ENCODE measurements around the gene CERT1. TPM values are rescaled to one million over a fixed set of nuclear protein-coding genes. Genes with fewer than 3 reads are reported as not detected.

CERT1 gene
- total RNA-seq, 1 experiment from 2014 or later, result 50.2 TPM

GRCh38 chr5:75461679-75462078 is 49.8 kb downstream of the CERT1 start:
- Histone ChIP-seq H3K14ac (ENCODE audit: insufficient read depth, low read length) (no peak overlapping the region), H2BK15ac (ENCODE audit: low read depth, low read length) (no peak overlapping the region), H4K8ac (replicated peaks; ENCODE audit: insufficient read length, low read depth, low read length) (no peak overlapping the region), H4K91ac (ENCODE audit: insufficient read length, low read depth, low read length) (no peak overlapping the region), H4K5ac (ENCODE audit: insufficient read length, low read depth, low read length) (no peak overlapping the region), H2AK5ac (ENCODE audit: insufficient read length, low read length) (no peak overlapping the region), H3K23me2 (ENCODE audit: insufficient read length, low read depth, low read length, poor library complexity, severe bottlenecking) (no peaks in the 10 kb centered on the region), H3T11ph (ENCODE audit: low read length) (no peak overlapping the region), H4K20me1 (ENCODE audit: control insufficient read depth, insufficient read depth, insufficient read length) (no peaks in the 10 kb centered on the region), H3K4ac (ENCODE audit: low read depth, low read length) (no peak overlapping the region), H3K9ac (ENCODE audit: extremely low read depth, insufficient read length, low read length) (no peak overlapping the region), H2BK20ac (ENCODE audit: low read depth, low read length, poor library complexity, severe bottlenecking) (no peak overlapping the region), H3K4me2 (ENCODE audit: insufficient read depth, insufficient read length, low read length) (no peak overlapping the region), H3K56ac (ENCODE audit: insufficient read length, low read depth, low read length) (no peak overlapping the region), H3K27ac (ENCODE audit: insufficient read length, low read depth, low read length) (no peak overlapping the region), H3K9me3 (ENCODE audit: control insufficient read depth, low read depth, low read length) (no peaks in the 10 kb centered on the region), H3K4me1 (ENCODE audit: insufficient read depth, low read length) (peaks cover 15% of the 10 kb centered on the region), H2AFZ (ENCODE audit: low read length) (no peak overlapping the region), H3K79me2 (ENCODE audit: insufficient read depth, low read length) (no peaks in the 10 kb centered on the region; the same call in 1 of the 2 replicates), H2BK5ac (ENCODE audit: insufficient read length, low read length) (no peak overlapping the region), H3K18ac (ENCODE audit: insufficient read length, low read depth, low read length) (no peak overlapping the region), H2BK120ac (ENCODE audit: low read depth, low read length, poor library complexity, severe bottlenecking) (no peak overlapping the region), H2BK12ac (ENCODE audit: insufficient read length, low read depth, low read length) (no peak overlapping the region), H3K79me1 (ENCODE audit: insufficient read depth, low read depth, low read length, poor library complexity, severe bottlenecking) (peaks cover 7% of the 10 kb centered on the region), H3K27me3 (ENCODE audit: insufficient read depth, low read length) (no peaks in the 10 kb centered on the region), H3K23ac (ENCODE audit: insufficient read length, low read depth, low read length) (no peak overlapping the region)
- Mint-ChIP-seq H3K9me3 (peaks cover 0 to 6% of the 10 kb centered on the region in 2 experiments; a peak in 2 of 5 replicates), H3K27ac (no peak overlapping the region), H3K27me3 (ENCODE audit: low read depth) (no peaks in the 10 kb centered on the region), H3K4me1 (peaks cover 34 to 43% of the 10 kb centered on the region in 2 experiments), H3K4me3 (no peak overlapping the region), H3K36me3 (ENCODE audit: insufficient read depth in 1 of 3, low read depth in 3 of 3) (peaks cover 3 to 10% (median 4%) of the 10 kb centered on the region in 3 experiments)
- no peak for TF ChIP-seq CTCF (conservative IDR thresholded peaks at IDR 0.05)
- no CpG with 5 or more reads among the region's 1 CpG for WGBS (ENCODE audit: extremely low coverage, insufficient read length, low lambda C conversion rate)
- DNase-seq, result no peak

Data from H9 (cell line).